IMR-90 (cell line): ENCODE measurements around the gene SAXO1. TPM values are rescaled to one million over a fixed set of nuclear protein-coding genes. Genes with fewer than 3 reads are reported as not detected.
A peak's percentile ranks its signal among the peaks of the same experiment; 100 is the strongest.

Experiments used
- ATAC-seq: fragments of 200-7000 bp; cut with Tn5 transposase; 2 replicates; pipeline ENCODE4 v1.9.1; 2020; ENCODE audit warnings: low read depth, mild to moderate bottlenecking, moderate library complexity
- BruUV-seq: library from RNA; stranded (reverse); fragments of 400-500 nt; replicated peaks from 2 replicates; lab custom pipeline; 2021; lab: Mats Ljungman, UMichigan
- CTCF ChIA-PET: fragments of 300-600 bp; formaldehyde crosslinking; extraction: SDS; loops from one replicate; lab custom pipeline; 2021; ENCODE audit warnings: antibody characterized with exemption; lab: Yijun Ruan, JAX
- POLR2A ChIA-PET: fragments of 300-600 bp; sonication (Branson Sonifier 250); formaldehyde crosslinking; loops from one replicate; lab custom pipeline; 2022; ENCODE audit warnings: antibody characterized with exemption; ENCODE audit not compliant: unreplicated experiment; lab: Charles Lee
- DNase-seq: peaks from one replicate; pipeline ENCODE4 v3.0.0; 2013
- H2AFZ ChIP-seq: replicated peaks from 2 replicates; pipeline ENCODE3; 2013; ENCODE audit warnings: low read length, mild to moderate bottlenecking; ENCODE audit not compliant: poor library complexity
- H2AK5ac ChIP-seq: 2 replicates; pipeline ENCODE4 v1.6.1; 2013; ENCODE audit warnings: low read depth, low read length, inconsistent platforms
- H2AK9ac ChIP-seq: replicated peaks from 2 replicates; pipeline ENCODE3; 2013; ENCODE audit warnings: mild to moderate bottlenecking, low read depth, low read length, moderate library complexity; ENCODE audit not compliant: poor library complexity
- H2BK120ac ChIP-seq: 2 replicates; pipeline ENCODE4 v1.6.1; 2013; ENCODE audit warnings: low read depth, low read length, inconsistent platforms
- H2BK15ac ChIP-seq: 3 replicates; pipeline ENCODE4 v1.6.1; 2013; ENCODE audit warnings: low read depth, low read length, inconsistent platforms
- H2BK20ac ChIP-seq: 2 replicates; pipeline ENCODE4 v1.6.1; 2013; ENCODE audit warnings: low read depth, mild to moderate bottlenecking, inconsistent platforms, low read length, moderate library complexity
- H2BK5ac ChIP-seq: 2 replicates; pipeline ENCODE4 v1.6.1; 2013; ENCODE audit warnings: mild to moderate bottlenecking, low read depth, low read length, inconsistent platforms; ENCODE audit not compliant: poor library complexity, severe bottlenecking
- H3K14ac ChIP-seq: replicated peaks from 2 replicates; pipeline ENCODE4 v1.6.1; 2013; ENCODE audit warnings: low read depth, low read length, inconsistent platforms
- H3K18ac ChIP-seq: 2 replicates; pipeline ENCODE4 v1.6.1; 2013; ENCODE audit warnings: low read depth, low read length, control low read depth
- H3K23ac ChIP-seq: 2 replicates; pipeline ENCODE4 v1.6.1; 2013; ENCODE audit warnings: low read depth, low read length, inconsistent platforms
- H3K27ac ChIP-seq: 2 replicates; pipeline ENCODE4 v1.5.1; 2013; ENCODE audit warnings: mild to moderate bottlenecking, control low read depth, low read length; ENCODE audit not compliant: insufficient read depth
- H3K27me3 ChIP-seq: 2 replicates; pipeline ENCODE4 v1.6.1; 2013; ENCODE audit warnings: low read length; ENCODE audit not compliant: control insufficient read depth, insufficient read depth
- H3K36me3 ChIP-seq: 2 replicates; pipeline ENCODE4 v1.6.1; 2013; ENCODE audit warnings: low read length, mixed read lengths; ENCODE audit not compliant: control insufficient read depth, insufficient read depth
- H3K4ac ChIP-seq: 2 replicates; pipeline ENCODE4 v1.6.1; 2013; ENCODE audit warnings: low read depth, low read length, inconsistent platforms
- H3K4me1 ChIP-seq: 2 replicates; pipeline ENCODE4 v1.6.1; 2013; ENCODE audit warnings: low read length, mixed read lengths; ENCODE audit not compliant: control insufficient read depth, insufficient read depth
- H3K4me2 ChIP-seq: 2 replicates; pipeline ENCODE4 v1.6.1; 2013; ENCODE audit warnings: low read depth, mild to moderate bottlenecking, control low read depth, low read length, moderate library complexity
- H3K4me3 ChIP-seq: 2 replicates; pipeline ENCODE4 v1.5.1; 2013; ENCODE audit warnings: low read depth, mild to moderate bottlenecking, control low read depth, low read length, moderate library complexity; ENCODE audit not compliant: insufficient read depth
- H3K56ac ChIP-seq: 2 replicates; pipeline ENCODE4 v1.6.1; 2013; ENCODE audit warnings: low read length, inconsistent platforms; ENCODE audit not compliant: insufficient read depth; ENCODE audit errors: extremely low read depth
- H3K79me1 ChIP-seq, 2 experiments: 2 replicates each; pipeline ENCODE4 v1.6.1; 2013; ENCODE audit warnings: low read length in 2 of 2, inconsistent platforms in 1 of 2, low read depth in 1 of 2
- H3K9ac ChIP-seq: 2 replicates; pipeline ENCODE4 v1.6.1; 2013; ENCODE audit warnings: low read depth, low read length, control low read depth
- H3K9me1 ChIP-seq: 2 replicates; pipeline ENCODE4 v1.6.1; 2013; ENCODE audit warnings: low read length, inconsistent platforms; ENCODE audit not compliant: insufficient read depth
- H3K9me3 ChIP-seq: 2 replicates; pipeline ENCODE4 v1.6.1; 2013; ENCODE audit warnings: low read length; ENCODE audit not compliant: control insufficient read depth, insufficient read depth
- H4K20me1 ChIP-seq: 2 replicates; pipeline ENCODE4 v1.6.1; 2013; ENCODE audit warnings: low read length, inconsistent platforms; ENCODE audit not compliant: insufficient read depth
- H4K5ac ChIP-seq: 2 replicates; pipeline ENCODE4 v1.6.1; 2013; ENCODE audit warnings: mild to moderate bottlenecking, low read depth, low read length, control low read depth
- H4K8ac ChIP-seq, 2 experiments: 2 replicates each; pipeline ENCODE4 v1.6.1; 2013; ENCODE audit warnings: low read depth in 2 of 2, low read length in 2 of 2, control low read depth in 1 of 2, inconsistent platforms in 1 of 2
- H4K91ac ChIP-seq: 2 replicates; pipeline ENCODE4 v1.6.1; 2013; ENCODE audit warnings: low read depth, low read length, inconsistent platforms; ENCODE audit not compliant: insufficient read depth
- BHLHE40 ChIP-seq: fragments of 150-350 bp; IDR thresholded peaks from 2 replicates; pipeline ENCODE4 v1.6.1; 2016; ENCODE audit warnings: mild to moderate bottlenecking, low read depth, low read length
- CEBPB ChIP-seq: IDR thresholded peaks from 2 replicates; pipeline ENCODE4 v1.6.1; 2012; ENCODE audit warnings: low read depth, low read length, improper control_type of control experiment
- CHD1 ChIP-seq: IDR thresholded peaks from 2 replicates; pipeline ENCODE4 v1.6.1; 2012; ENCODE audit warnings: low read depth, low read length, improper control_type of control experiment
- ELK1 ChIP-seq: fragments of 150-350 bp; IDR thresholded peaks from 2 replicates; pipeline ENCODE4 v1.6.1; 2016; ENCODE audit warnings: low read depth, mild to moderate bottlenecking, low read length, moderate library complexity, borderline replicate concordance
- MAFK ChIP-seq: IDR thresholded peaks from 2 replicates; pipeline ENCODE4 v1.6.1; 2012; ENCODE audit warnings: low read depth, low read length, improper control_type of control experiment
- MXI1 ChIP-seq: IDR thresholded peaks from 2 replicates; pipeline ENCODE4 v1.6.1; 2012; ENCODE audit warnings: low read depth, mild to moderate bottlenecking, low read length, moderate library complexity, borderline replicate concordance
- NFE2L2 ChIP-seq: fragments of 150-350 bp; IDR thresholded peaks from 2 replicates; pipeline ENCODE4 v1.6.1; 2016; ENCODE audit warnings: low read depth, mild to moderate bottlenecking, low read length
- POLR2A ChIP-seq: IDR thresholded peaks from 2 replicates; pipeline ENCODE4 v1.6.1; 2012; ENCODE audit warnings: mild to moderate bottlenecking, low read depth, low read length
- RAD21 ChIP-seq: IDR thresholded peaks from 2 replicates; pipeline ENCODE4 v1.6.1; 2012; ENCODE audit warnings: low read length, improper control_type of control experiment
- RCOR1 ChIP-seq: IDR thresholded peaks from 2 replicates; pipeline ENCODE4 v1.6.1; 2012; ENCODE audit warnings: mild to moderate bottlenecking, low read length, improper control_type of control experiment; ENCODE audit not compliant: insufficient replicate concordance
- RFX5 ChIP-seq: IDR thresholded peaks from 2 replicates; pipeline ENCODE4 v1.8.0; 2012; ENCODE audit warnings: low read depth, mild to moderate bottlenecking, low read length, moderate library complexity
- SMC3 ChIP-seq: fragments of 150-350 bp; IDR thresholded peaks from 2 replicates; pipeline ENCODE4 v1.6.1; 2016; ENCODE audit warnings: low read depth, mild to moderate bottlenecking, antibody characterized with exemption, low read length, moderate library complexity
- WGBS, 2 experiments: methylation state at CpG; one replicate each; pipeline versions ENCODE4 v1.1.5 to v1.1.7; 2013; ENCODE audit warnings: missing lambda C conversion rate in 2 of 2; ENCODE audit not compliant: insufficient read length in 1 of 2; ENCODE audit errors: extremely low coverage in 2 of 2; 5-methylcytosine and 5-hydroxymethylcytosine counted together
- dilution Hi-C: fragments of 300-500 bp; cut with HindIII; formaldehyde crosslinking; loops from one replicate; pipeline ENCODE4 v1.14.3; 2018; ENCODE audit warnings: low sequenced_read_pairs; ENCODE audit not compliant: unreplicated experiment
- in situ Hi-C: fragments of 300-500 bp; cut with MboI; formaldehyde crosslinking; loops from 3 replicates; pipeline ENCODE4 v1.14.3; 2019; ENCODE audit warnings: low sequenced_read_pairs, inconsistent platforms, mixed read lengths
- intact Hi-C: fragments of 100-400 bp; cut with micrococcal nuclease; formaldehyde crosslinking; loops from 2 replicates; pipeline ENCODE4 v1.10.0; 2022
- polyA plus RNA-seq, 3 experiments: library from polyadenylated mRNA; depleted of rRNA; stranded (reverse); fragments of >200 nt; gene quantifications; 2 replicates each; pipeline ENCODE4 v1.2.3, GENCODE V29; 2012; ENCODE audit warnings: low replicate concordance in 1 of 3
- total RNA-seq: library from RNA; depleted of rRNA; stranded (reverse); fragments of >200 nt; gene quantifications from 2 replicates; pipeline ENCODE4 v1.2.3, GENCODE V29; 2012
- TF ChIP-seq, protein P1 (sequence below): conservative IDR thresholded peaks from 2 replicates; pipeline ENCODE4 v1.5.1; 2012; ENCODE audit warnings: mild to moderate bottlenecking, low read depth, low read length, improper control_type of control experiment

Gene SAXO1
- total and polyA plus RNA-seq, 2 of the 4 experiments (the other 2 are of a cell fraction) = not detected

GRCh38 chr9:19048966-19049916 lies 16.2 kb upstream of the SAXO1 start, which contains the start of gene RRAGA:
Gene RRAGA, plus strand, starts transcription at chr9:19049427. Its CDS starts 233 bp downstream, at chr9:19049660.
- peak within 1 kb of the TSS; percentile 97 for H3K4me2 ChIP-seq
- H4K91ac ChIP-seq = peak within 1 kb of the TSS; percentile 81
- intact Hi-C loops = loop anchor here (1.0 kb wide), 3 partner anchors 125 to 408 kb away; no protein-coding TSS in a partner anchor
- H3K9ac ChIP-seq = peak within 1 kb of the TSS; percentile 98
- no peaks in the 10 kb centered on the region for H3K27me3 ChIP-seq
- H2BK5ac ChIP-seq = peak within 1 kb of the TSS; percentile 85
- peak within 1 kb of the TSS; percentile 35; the same call in 1 of the 2 replicates for H2BK20ac ChIP-seq
- peak within 1 kb of the TSS; percentile 70 for H3K18ac ChIP-seq
- H2BK15ac ChIP-seq = 0 out of 3 replicates have a peak within 1 kb of the TSS, but pooled peaks have one; percentile 55
- TSS peak; percentile 86 for BruUV-seq
- peaks cover 2% of the 10 kb centered on the region; the same call in 1 of the 2 replicates for H3K4me1 ChIP-seq
- peak; percentile 96 for DNase-seq
- peak within 1 kb of the TSS; percentile 74 for H3K4me3 ChIP-seq
- 0 out of 2 replicates have a peak, but pooled peaks cover 2% of the 10 kb centered on the region for H3K9me1 ChIP-seq
- peaks cover 10 to 29% of the 10 kb centered on the region in 2 experiments; a peak in 3 of 4 replicates for H3K79me1 ChIP-seq
- ATAC-seq = peak; percentile 93
- CTCF ChIA-PET = interaction anchor here (0.5 to 1.2 kb wide), 5 partner anchors 8 to 416 kb away, joined by 3 read pairs; no protein-coding TSS in a partner anchor
- peak within 1 kb of the TSS; percentile 78 for H2AK5ac ChIP-seq
- dilution Hi-C loops = no loop called here
- peak within 1 kb of the TSS; percentile 84 for H2BK120ac ChIP-seq
- H4K8ac ChIP-seq = peak within 1 kb of the TSS; percentile 94 to 97
- H2AFZ ChIP-seq = peak within 1 kb of the TSS; percentile 96
- 0% methylated on average over 26 of the region's 82 CpGs; no CpG with 5 or more reads in 1 of the 2 experiments for WGBS, 2 experiments
- POLR2A ChIA-PET = interaction anchor here (0.6 to 1.0 kb wide), 4 partner anchors 35 to 1218 kb away, joined by 3 to 5 read pairs (median 3); no protein-coding TSS in a partner anchor
- H3K23ac ChIP-seq = peak within 1 kb of the TSS; percentile 94
- peak within 1 kb of the TSS; percentile 97 for H3K14ac ChIP-seq
- H4K5ac ChIP-seq = peak within 1 kb of the TSS; percentile 35
- no peaks in the 10 kb centered on the region for H3K9me3 ChIP-seq
- peak within 1 kb of the TSS; percentile 91 for H3K56ac ChIP-seq
- H2AK9ac ChIP-seq = peak within 1 kb of the TSS; percentile 90
- peak within 1 kb of the TSS; percentile 96 for H3K27ac ChIP-seq
- peak within 1 kb of the TSS; percentile 94 for H3K4ac ChIP-seq
- in situ Hi-C loops = loop anchor here (10.0 to 25.0 kb wide), 2 partner anchors 126 to 1512 kb away; no protein-coding TSS in a partner anchor
- peaks cover 24% of the 10 kb centered on the region for H4K20me1 ChIP-seq
- H3K36me3 ChIP-seq = no peaks in the 10 kb centered on the region
- TF ChIP-seq ELK1 = no peak
- TF ChIP-seq MAFK = no peak
- no peak for TF ChIP-seq CEBPB
- TF ChIP-seq MXI1 = peak; percentile 91
- peak; percentile 97 for TF ChIP-seq POLR2A
- TF ChIP-seq NFE2L2 = no peak
- no peak for TF ChIP-seq BHLHE40
- peak; percentile 62 for TF ChIP-seq RAD21
- no peak for TF ChIP-seq CHD1
- no peak for TF ChIP-seq RFX5
- TF ChIP-seq, protein P1, sequence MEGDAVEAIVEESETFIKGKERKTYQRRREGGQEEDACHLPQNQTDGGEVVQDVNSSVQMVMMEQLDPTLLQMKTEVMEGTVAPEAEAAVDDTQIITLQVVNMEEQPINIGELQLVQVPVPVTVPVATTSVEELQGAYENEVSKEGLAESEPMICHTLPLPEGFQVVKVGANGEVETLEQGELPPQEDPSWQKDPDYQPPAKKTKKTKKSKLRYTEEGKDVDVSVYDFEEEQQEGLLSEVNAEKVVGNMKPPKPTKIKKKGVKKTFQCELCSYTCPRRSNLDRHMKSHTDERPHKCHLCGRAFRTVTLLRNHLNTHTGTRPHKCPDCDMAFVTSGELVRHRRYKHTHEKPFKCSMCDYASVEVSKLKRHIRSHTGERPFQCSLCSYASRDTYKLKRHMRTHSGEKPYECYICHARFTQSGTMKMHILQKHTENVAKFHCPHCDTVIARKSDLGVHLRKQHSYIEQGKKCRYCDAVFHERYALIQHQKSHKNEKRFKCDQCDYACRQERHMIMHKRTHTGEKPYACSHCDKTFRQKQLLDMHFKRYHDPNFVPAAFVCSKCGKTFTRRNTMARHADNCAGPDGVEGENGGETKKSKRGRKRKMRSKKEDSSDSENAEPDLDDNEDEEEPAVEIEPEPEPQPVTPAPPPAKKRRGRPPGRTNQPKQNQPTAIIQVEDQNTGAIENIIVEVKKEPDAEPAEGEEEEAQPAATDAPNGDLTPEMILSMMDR = peak; percentile 89
- TF ChIP-seq RCOR1 = no peak
- TF ChIP-seq SMC3 = peak; percentile 76
